ENCODE measurements around the gene TGFB2.

DNA sequence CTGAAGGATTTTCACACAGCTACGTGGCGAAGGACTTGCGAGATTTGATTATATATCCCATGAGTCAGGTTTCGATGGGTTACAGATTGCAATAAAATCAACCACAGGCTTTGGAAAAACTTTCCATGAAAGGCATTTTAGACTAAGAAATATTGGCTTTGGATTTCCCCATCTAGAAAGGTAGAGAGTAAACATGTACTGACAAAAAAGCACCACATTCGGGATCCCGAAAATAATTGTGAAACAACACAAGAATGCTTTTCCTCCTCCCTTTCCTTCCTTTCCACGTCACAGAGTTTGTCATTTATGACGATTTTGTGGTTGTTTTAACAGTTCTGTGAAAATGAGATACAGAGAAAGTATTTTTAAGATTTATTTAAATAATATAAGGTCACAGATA is 38.5 kb downstream of the TGFB2 start:
- TF ChIP-seq, protein P1, sequence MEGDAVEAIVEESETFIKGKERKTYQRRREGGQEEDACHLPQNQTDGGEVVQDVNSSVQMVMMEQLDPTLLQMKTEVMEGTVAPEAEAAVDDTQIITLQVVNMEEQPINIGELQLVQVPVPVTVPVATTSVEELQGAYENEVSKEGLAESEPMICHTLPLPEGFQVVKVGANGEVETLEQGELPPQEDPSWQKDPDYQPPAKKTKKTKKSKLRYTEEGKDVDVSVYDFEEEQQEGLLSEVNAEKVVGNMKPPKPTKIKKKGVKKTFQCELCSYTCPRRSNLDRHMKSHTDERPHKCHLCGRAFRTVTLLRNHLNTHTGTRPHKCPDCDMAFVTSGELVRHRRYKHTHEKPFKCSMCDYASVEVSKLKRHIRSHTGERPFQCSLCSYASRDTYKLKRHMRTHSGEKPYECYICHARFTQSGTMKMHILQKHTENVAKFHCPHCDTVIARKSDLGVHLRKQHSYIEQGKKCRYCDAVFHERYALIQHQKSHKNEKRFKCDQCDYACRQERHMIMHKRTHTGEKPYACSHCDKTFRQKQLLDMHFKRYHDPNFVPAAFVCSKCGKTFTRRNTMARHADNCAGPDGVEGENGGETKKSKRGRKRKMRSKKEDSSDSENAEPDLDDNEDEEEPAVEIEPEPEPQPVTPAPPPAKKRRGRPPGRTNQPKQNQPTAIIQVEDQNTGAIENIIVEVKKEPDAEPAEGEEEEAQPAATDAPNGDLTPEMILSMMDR (conservative IDR thresholded peaks at IDR 0.05; ENCODE audit: low read length) = no peak
- no peak for TF ChIP-seq EZH2phosphoT487 (IDR thresholded peaks at IDR 0.05; ENCODE audit: borderline replicate concordance, low read depth, low read length)
